GM18870 (cell line): ENCODE data around the gene AMN1.
A peak's percentile ranks its signal among the peaks of the same experiment; 100 is the strongest.
"Not testable (repeated sequence)": the region's sequence is repeated elsewhere in the genome, so short reads cannot be mapped to it uniquely, and the experiment has no call there.

Experiments
- ATAC-seq: cut with Tn5 transposase; IDR thresholded peaks from one replicate; pipeline ENCODE4 v1.9.1; 2021; ENCODE audit warnings: moderate library complexity; ENCODE audit not compliant: unreplicated experiment

The AMN1 gene

DNA sequence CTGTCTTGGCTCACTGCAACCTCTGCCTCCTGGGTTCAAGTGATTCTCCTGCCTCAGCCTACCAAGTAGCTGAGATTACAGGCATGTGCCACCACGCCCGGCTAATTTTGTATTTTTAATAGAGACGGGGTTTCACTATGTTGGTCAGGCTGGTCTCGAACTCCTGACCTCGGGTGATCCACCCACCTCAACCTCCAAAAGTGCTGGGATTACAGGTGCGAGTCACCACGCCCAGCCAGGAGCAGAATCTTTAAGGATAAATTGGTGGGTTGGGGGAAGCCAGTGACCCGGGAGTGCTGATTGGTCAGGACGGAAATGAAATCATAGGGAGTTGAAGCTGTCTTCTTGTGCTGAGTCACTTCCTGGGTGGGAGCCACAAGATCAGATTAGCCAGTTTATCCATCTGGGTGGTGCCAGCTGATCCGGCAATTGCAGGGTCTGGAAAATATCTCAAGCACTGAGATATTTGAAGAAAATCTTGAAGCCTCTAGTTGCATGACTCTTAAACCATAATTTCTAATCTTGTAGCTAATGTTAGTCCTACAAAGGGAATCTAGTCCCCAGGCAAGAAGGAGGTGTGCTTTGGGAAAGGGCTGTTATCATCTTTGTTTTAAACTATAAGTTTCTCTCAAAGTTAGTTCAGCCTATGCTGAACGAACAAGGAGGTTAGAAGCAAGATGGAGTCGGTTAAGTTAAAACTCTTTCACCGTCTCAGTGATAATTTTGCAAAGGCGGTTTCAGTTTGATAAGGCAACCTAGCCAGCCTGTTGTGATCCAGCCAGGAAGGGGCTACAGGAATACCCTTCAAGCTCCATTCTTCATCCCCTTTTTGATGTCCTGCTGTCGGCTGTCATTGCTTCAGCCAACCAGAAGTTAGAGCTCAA lies 5.0 kb upstream of the AMN1 start:
- ATAC-seq: not testable (repeated sequence)

- no peak for ATAC-seq
Measured at GRCh38 chr12:31732926-31733548, 4.2 kb upstream of the AMN1 start.

DNA sequence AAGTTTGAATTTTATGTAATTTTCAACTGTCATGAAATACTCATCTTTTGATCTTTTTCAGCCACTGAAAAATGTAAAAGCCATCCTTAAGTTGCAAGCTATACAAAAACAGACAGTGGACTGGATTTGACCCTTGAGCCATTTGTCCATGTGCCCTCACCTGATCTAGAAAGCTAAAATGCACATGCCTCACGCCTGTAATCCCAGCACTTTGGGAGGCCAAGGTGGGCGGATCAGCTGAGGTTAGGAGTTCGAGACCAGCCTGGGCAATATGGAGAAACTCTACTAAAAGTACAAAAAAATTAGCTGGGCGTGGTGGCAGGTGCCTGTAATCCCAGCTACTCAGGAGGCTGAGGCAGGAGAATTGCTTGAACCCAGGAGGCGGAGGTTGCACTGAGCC lies 2.4 kb upstream of the AMN1 start:
- ATAC-seq: not testable (repeated sequence)

DNA sequence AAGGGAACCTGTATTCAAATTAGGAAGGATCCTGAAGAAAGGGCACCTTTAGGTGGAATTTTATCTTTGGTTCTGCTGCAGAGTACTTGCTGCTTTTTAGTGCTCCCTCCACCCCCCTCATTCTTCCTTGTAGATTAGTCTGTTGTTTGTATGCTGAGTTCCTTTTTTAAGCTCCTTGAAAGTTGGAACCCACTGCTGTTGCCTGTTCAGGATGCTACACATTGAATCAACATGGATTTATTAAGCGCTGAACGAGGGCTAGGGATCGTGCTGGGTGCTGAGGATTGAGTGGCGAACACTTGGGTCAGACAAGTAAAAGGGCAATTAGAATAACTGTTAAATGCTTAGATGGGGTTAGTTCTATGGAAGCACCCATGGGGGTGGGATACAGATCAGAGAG lies 884 bp upstream of the AMN1 start:
- no peak for ATAC-seq

- ATAC-seq: no peak
Measured at GRCh38 chr12:31728289-31728916, 418 bp downstream of the AMN1 start.

DNA sequence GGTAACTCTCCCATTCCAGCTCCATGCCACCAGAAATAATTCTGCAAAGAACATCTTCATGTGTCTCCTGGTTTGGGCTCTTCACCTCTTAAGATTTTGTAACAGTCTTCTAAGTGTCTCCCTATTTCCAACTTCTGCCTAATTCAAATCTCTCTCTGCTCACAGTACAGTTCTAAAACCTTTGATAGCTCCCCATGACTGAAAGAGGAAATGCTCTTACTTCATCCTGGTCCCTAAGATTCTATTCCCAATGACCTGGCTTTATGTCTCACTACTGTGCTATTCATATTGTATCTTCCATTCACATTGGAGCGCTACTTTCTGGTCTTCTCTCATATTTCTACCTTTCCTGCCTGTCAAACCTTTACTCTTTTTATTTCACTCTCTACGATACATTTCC lies 1.6 kb downstream of the AMN1 start:
- ATAC-seq: no peak

DNA sequence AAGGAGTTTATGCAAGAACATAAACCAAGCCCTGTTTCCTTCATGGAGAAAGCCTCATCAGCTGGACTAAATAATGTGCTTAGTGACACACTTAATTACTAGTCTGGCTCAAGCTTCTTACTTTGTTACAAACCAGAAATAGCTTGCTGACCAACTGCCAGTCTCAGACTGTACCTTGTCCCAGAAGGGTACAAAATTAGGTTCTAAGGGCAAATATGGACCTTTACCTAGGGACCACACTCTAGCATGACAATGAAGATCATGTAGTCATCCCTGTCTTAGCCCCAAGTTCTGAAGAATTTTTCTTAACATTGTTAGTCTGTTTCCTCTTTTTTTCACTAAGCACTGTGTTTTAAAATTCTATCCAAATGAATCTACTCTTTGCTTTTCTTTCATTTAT lies 2.2 kb downstream of the AMN1 start:
- no peak for ATAC-seq

DNA sequence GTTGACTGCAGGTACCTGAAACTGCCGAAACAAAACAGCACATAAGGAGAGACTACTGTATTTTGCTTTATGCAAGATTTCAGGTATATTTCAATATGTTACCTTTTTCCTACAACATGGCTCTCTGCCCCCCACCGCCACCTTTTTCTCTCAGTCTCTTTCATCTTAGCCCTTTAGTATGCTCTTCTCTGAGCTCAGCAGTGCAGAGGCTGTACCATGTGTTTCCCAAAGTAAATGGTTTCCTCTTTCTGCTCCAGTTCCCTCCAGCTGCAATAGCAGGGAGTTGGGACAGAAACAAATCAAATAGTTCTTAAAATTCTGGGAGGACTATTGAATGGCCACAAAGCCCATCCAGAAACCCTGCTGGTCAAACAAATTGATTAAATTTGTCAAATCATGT lies 4.3 kb downstream of the AMN1 start:
- ATAC-seq: no peak

DNA sequence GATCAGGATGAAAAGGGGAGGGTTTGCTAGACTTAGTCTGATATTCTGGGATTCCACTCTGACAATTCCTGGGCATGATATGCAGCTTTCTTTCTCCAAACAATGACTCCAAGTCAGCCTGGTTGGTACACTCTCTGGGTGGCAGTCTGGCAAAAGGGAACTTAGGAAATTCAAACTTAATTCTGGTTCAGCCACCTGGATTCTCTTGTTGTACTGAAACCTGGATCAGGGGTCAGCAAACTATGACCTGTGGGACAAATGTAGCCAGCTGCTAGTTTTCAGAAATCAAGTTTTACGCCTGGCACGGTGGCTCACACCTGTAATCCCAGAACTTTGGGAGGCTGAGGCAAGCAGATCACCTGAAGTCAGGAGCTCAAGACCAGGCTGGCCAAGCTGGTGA lies 6.2 kb downstream of the AMN1 start:
- ATAC-seq: no peak

DNA sequence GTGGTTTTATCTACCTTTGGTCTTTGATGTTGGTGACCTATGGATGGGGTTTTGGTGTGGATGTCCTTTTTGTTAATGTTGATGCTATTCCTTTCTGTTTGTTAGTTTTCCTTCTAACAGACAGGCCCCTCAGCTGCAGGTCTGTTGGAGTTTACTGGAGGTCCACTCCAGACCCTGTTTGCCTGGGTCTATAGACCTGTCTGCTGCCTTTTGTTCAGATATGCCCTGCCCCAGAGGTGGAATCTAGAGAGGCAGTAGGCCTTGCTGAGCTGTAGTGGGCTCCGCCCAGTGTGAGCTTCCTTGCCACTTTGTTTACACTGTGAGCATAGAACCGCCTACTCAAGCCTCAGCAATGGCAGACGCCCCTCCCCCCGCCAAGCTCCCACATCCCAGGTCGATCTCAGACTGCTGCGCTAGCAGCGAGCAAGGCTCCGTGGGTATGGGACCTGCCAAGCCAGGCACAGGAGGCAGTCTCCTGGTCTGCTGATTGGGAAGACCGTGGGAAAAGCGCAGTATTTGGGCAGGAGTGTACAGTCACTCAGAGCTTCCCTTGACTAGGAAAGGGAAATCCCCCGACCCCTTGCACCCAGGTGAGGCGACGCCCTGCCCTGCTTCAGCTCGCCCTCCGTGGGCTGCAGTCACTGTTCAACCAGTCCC lies 10.2 kb downstream of the AMN1 start:
- not testable (repeated sequence) for ATAC-seq

DNA sequence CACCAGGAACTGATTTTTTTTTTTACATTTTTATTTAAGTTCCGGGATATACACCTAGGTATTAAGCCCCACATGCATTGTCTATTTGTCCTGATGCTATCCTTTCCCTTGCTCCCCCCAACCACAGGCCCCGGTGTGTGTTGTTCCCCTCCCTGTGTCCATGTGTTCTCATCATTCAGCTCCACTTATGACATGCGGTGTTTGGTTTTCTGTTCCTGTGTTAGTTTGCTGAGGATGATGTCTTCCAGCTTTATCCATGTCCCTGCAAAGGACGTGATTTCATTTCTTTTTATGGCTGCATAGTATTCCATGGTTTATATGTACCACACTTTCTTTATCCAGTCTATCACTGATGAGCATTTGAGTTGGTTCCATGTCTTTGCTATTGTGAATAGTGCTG lies 11.8 kb downstream of the AMN1 start:
- not testable (repeated sequence) for ATAC-seq

GRCh38 chr12:31715283-31715825 lies 13.5 kb downstream of the AMN1 start:
- ATAC-seq: peak; percentile 79

- ATAC-seq: peak; percentile 22
Measured at GRCh38 chr12:31714406-31715271, 14.2 kb downstream of the AMN1 start.

DNA sequence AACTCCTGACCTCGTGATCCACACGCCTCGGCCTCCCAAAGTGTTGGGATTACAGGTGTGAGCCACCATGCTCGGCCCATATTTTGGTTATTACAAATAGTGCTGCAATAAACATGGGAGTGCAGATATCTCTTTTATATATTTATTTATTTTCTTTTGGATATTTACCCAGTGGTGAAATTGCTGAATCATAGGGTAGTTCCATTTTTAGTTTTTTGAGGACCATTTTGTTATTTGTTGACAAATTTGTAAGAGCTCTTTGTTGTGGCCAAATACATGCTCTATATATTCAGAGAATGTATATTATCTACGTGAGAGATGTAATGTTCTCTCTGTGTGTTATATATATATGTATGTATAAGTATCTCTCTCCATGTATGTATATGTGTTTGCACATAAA lies 15.9 kb downstream of the AMN1 start:
- no peak for ATAC-seq

- no peak for ATAC-seq
Measured at GRCh38 chr12:31710021-31710818, 18.6 kb downstream of the AMN1 start.

GRCh38 chr12:31708118-31708517 lies 20.7 kb downstream of the AMN1 start:
- not testable (repeated sequence) for ATAC-seq

DNA sequence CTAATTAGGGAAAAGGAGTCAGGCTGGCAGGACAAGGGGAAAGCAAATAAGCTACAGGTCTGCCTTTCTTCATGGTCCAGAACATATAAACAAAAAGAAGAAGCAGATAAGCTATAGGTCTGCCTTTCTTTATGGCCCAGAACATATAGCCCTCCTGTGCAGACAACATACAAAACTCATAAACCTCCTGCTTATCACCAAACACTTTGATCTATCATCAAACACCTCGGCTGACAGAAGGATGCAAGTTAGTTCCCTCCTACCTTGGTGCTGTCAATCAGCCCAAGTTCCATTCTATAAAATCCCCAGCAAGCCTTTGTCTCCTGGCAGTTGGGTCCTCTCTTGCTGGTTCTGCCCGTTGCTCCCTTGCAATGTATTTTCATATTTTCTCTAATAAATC lies 23.2 kb downstream of the AMN1 start:
- no peak for ATAC-seq

GRCh38 chr12:31702047-31702446 lies 26.8 kb downstream of the AMN1 start:
- no peak for ATAC-seq

DNA sequence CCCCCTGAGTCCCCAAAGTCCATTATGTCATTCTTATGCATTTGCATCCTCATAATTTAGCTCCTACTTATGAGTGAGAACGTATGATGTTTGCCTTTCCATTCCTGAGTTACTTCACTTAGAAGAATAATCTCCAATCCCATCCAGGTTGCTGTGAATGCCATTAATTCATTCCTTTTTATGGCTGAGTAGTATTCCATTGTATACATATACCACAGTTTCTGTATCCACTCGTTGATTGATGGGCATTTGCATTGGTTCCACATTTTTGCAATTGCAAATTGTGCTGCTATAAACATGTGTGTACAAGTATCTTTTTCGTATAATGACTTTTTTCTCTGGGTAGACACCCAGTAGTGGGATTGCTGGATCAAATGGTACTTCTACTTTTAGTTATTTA lies 38.9 kb downstream of the AMN1 start:
- ATAC-seq: not testable (repeated sequence)
